ENCODE results near the gene MFN1.

Gene MFN1

GRCh38 chr3:179348325-179349013, 960 bp downstream of the MFN1 start:
- DNase-seq: no peak

DNA sequence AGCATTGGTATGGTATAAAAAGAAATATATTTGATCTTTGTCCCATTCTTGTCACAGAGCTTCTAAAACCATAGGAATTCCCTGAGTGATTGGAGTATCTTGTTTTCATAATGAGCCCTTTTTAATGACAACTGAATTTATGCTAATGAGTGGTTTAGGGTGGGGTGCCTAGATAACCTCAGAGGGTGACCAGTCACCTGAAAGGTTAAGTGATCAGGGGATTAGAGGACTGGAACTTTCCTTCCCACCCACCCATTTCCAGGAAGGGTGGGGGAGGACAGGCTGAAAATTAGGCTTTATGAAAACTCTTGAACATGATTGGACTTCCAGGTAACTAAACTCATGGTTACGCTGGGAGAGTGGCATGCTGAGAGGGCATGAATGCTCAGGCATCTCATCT, 8.5 kb downstream of the MFN1 start:
- DNase-seq: no peak

- DNase-seq: no peak
Observed at GRCh38 chr3:179363332-179363731, 15.8 kb downstream of the MFN1 start.

- no peak for DNase-seq
Observed at GRCh38 chr3:179369621-179370020, 22.1 kb downstream of the MFN1 start.

DNA sequence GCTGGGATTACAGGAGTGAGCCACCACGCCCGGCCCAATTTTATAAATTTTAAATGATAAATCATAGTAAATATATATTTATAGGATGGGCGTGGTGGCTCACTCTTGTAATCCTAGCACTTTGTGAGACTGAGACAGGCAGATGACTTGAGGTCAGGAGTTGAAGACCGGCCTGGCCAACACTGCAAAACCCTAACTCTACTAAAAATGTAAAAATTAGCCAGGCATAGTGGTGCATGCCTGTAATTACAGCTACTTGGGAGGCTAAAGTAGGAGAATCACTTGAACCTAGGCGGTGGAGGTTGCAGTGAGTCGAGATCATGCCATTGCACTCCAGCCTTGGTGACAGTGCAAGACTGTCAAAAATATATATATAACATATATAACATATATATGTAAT, 26.4 kb downstream of the MFN1 start:
- no peak for DNase-seq

DNA sequence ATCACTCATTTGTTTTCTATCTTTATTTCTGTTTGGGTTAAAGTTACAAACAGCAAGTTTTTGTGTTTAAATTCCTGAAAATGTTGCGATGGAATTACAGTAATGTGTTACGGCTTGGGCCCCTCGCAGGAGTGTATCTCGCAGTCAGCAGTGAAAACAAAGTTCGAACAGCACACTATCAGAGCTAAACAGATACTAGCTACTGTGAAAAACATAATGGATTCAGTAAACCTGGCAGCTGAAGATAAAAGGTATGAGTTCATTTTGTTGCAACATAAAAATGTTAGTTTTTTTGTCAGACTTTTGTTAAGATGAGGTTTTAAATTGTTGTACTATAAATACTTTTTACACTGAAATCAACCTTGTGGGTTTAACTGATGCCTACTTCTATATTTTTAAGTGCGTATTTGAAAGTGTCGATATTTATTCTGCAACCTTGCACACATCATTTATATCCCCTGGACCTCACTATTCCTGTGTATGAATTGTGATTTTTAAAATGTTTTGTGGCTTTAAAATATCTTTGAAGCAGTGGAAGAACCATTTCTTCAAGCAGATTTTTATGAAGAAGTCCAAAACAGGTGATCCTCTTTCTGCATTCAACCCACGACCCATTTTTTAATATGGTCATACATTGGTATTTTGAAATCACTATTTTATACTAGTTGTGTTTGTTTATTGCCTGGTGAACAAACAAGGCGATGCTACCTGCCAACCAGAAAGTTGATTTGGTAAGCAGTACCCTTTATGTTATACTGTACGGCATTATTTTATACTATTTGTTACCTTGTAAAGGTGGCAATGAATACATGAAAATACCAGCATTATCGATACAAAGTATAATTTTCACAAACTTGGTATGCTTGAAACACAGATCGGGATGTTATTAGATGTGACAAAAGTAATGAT, 27.8 kb downstream of the MFN1 start:
- DNase-seq: no peak

DNA sequence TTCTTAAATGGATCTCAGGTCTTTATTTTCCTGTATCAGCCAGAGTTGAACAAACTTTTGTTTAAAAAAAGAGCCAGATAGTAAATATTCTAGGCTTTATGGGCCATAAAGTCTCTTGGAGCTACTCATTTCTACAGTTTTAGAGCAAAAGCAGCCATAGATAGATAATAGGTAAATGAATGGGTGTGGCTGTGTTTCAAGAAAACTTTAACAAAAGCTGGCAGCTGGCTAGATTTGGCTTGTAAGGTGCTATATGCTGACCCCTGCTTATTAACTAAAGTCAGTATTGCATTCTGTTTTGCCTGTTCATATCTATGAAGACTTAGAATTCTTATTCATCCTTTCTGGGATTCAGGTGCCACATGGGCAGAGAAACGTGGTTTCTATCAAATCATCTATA, 29.0 kb downstream of the MFN1 start:
- DNase-seq: no peak

GRCh38 chr3:179391906-179392305, 44.4 kb downstream of the MFN1 start:
- no peak for DNase-seq

DNA sequence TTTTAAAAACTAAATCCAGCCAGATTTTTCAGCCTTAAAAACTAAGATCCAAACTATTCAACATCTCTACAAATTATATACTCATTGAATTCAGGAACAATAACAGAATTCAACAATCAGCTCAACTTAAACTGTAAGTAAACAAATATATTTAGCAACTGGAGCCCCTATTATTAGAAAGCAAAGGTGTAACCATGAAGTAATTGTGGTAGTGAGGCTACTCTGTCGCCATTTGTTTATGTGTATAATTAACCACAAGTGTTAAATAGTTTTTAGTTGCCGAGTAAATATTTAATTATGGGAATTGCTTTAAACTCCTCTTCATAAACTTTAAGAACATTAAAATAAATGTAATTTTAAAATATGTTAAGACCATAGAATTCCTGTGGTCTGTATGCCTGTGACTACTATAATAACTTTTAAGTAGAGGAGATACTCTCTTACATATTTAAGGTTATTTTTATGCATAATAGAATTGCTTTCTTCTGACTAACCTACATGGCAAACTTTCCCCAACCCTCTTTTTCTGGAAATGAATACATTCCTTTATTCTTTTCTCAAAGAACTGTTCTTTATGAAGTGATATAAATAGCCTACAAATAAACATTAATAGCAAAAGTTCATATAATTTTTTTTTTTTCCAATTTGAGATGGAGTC, 51.2 kb downstream of the MFN1 start:
- no peak for DNase-seq

DNA sequence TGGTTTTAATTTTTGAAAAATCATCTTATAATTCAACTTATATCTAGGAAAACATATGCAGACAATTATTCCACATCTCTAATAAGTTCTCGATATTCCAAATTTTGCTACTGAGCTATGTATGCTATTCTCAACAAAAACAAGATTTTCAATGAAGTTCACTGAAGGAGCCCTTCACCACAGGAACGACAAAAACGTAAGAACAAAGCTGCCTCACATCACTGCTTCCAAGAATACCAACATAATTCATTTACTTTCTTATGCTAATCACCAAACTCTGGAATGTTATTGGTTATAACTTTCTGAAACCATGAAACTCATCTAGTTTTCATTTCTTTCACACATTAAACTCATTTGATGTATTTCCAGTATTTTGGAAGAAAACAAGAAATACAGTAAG, 54.1 kb downstream of the MFN1 start:
- no peak for DNase-seq

DNA sequence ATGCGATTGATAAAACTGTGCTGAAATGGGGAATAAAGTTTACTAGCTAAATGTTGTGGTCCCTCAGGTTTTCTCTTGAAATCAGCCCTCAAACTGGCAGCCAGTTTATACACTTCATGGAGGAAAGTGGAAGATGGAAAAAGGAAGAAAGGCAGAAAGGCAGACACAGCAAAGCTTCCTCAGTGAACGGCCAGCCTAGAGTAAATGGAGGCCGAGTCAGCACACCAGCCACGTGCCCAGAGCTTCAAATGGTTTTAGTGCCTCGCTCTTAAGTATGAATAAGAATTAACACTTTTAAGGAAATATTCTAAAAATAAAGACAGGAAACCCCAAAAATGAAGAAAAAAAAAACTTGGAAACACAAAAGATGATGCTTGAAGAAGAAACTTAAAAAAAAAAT, 55.5 kb downstream of the MFN1 start:
- DNase-seq: no peak

DNA sequence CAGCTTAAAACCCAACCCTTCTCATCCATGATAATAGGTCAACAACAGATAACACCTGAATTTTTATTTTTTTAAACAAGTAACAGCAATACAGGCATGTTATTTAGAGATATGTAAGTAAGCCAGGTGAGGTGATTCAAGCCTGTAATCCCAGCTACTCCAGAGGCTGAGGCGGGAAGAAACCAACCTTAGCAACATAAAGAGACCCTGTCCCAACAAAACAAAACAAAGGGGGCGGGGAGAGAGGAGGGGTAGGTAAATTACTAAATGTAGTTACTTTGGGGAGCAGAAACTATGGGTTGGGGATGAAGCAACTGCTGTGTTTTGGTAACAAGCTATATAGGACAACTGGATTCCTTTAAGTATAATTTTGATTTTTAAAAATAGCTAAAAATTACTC, 56.8 kb downstream of the MFN1 start:
- no peak for DNase-seq

GRCh38 chr3:179410331-179410730, 62.8 kb downstream of the MFN1 start:
- DNase-seq: no peak

- no peak for DNase-seq
Observed at GRCh38 chr3:179410999-179411398, 63.5 kb downstream of the MFN1 start.

DNA sequence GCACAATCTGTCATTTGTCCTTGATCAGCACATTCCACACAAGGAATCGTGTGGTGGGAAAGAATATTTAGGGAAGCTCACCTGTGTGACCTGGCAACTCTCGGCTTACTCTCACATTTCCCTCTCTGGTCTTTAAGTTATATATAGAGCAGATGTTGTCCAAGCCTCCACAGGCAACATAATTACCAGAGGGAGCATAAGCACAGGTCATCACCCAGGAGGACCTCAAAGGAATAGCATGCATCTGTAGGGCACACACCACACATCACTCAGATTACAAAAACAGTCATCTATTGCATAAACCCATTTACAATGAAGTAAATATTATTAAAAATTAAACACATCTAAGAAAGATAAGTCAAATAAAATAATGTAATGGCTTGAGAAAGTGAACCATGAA, 67.3 kb downstream of the MFN1 start:
- DNase-seq: no peak

GRCh38 chr3:179415377-179415776, 67.9 kb downstream of the MFN1 start:
- DNase-seq: no peak

GRCh38 chr3:179416681-179417080, 69.2 kb downstream of the MFN1 start:
- no peak for DNase-seq

- no peak for DNase-seq
Observed at GRCh38 chr3:179418610-179419009, 71.1 kb downstream of the MFN1 start.

DNA sequence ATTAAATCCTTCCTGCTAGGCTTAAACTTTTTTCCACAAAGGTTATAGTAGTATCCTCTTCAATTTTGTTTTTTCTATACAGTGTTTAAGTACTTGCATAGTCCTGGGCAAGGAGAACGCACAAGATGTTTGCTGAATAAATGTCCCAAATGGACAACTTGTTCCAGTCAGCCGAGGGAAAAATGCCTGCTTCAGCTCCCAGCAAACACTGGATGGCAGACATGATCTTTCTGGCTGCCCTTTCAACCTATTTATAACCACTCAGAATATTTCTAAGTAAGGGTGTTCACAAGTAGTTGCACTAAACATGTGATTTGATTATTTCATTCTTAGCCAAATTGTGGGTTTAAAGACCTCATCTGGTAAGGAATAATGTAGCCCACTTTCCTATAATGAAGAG, 74.0 kb downstream of the MFN1 start:
- DNase-seq: no peak

- no peak for DNase-seq
Observed at GRCh38 chr3:179425075-179425474, 77.6 kb downstream of the MFN1 start.

GRCh38 chr3:179428876-179429548, 81.5 kb downstream of the MFN1 start:
- no peak for DNase-seq

DNA sequence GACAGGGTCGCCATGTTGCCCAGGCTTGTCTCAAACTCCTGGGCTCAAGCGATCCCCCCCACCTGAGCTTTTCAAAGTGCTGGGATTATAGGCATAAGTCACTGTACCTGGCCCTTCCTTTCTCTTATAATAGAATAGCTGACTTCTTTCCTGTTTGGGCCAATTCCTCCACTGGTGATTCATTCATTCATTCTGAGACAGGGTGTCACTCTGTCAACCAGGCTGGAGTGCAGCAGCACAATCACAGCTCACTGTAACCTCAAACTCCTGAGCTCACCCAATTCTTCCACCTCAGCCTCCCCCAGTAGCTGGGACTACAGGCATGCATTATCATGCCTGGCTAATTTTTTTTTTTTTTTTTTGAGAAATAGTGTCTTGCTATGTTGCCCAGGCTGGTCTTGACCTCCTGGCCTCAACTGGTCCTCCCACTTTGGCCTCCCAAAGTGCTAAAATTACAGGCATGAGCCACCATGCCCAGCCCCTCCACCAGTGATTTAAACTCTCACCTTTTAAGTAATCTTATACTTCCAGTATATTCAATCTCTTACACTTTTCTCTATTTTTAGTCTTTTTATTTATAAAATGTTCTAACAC, 82.9 kb downstream of the MFN1 start:
- no peak for DNase-seq

DNA sequence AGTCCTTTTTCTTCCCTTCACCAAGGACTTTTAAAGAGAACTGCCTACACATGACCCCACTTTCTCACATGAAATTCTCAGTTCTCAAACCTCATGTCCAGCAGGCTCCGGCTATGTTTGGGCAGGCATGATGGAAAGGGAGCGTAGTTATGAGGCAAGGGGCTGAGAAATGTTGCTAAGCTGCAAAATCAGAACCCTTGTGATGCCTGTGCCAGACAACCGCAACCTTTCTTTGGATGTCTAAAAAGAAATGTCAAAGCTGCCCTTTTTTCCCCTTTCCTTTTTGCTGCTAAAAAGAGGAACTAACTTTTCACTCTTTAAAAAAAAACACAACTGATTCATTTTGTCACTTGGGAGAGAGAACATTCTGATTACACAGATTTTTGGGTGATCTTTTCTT, 84.5 kb downstream of the MFN1 start:
- DNase-seq: no peak
